Activated CD4-positive, alpha-beta T cell treated with anti-CD3 and anti-CD28 coated beads, Interleukin-2, amount 10 ng/mL, durations not matched to agents 24 days and 14 days (primary cell): Measurements from ENCODE around the gene CHRNA4. TPM values are rescaled to one million over a fixed set of nuclear protein-coding genes. Genes with fewer than 3 reads are reported as not detected.

Experiments
- DNase-seq: peaks from one replicate; pipeline ENCODE4 v3.0.0; 2022
- H3K27ac Mint-ChIP-seq: one replicate; pipeline ENCODE4 v1.8.0; 2022; ENCODE audit warnings: mild to moderate bottlenecking, mixed read lengths
- H3K27me3 Mint-ChIP-seq: one replicate; pipeline ENCODE4 v1.8.0; 2022; ENCODE audit warnings: mixed read lengths
- H3K36me3 Mint-ChIP-seq: one replicate; pipeline ENCODE4 v1.8.0; 2022; ENCODE audit warnings: low read depth, mild to moderate bottlenecking, mixed read lengths
- H3K4me1 Mint-ChIP-seq: one replicate; pipeline ENCODE4 v1.8.0; 2021; ENCODE audit warnings: mixed read lengths
- H3K4me3 Mint-ChIP-seq: one replicate; pipeline ENCODE4 v1.8.0; 2022; ENCODE audit warnings: mild to moderate bottlenecking, moderate library complexity, mixed read lengths
- H3K9me3 Mint-ChIP-seq: one replicate; pipeline ENCODE4 v1.8.0; 2021; ENCODE audit warnings: mixed read lengths
- intact Hi-C: fragments of 100-400 bp; cut with micrococcal nuclease; formaldehyde crosslinking; loops from one replicate; pipeline ENCODE4 v1.15.1; 2023
- total RNA-seq: library from RNA; stranded (reverse); gene quantifications from 2 replicates; pipeline ENCODE4 v1.2.3, GENCODE V29; 2022

CHRNA4 gene
- total RNA-seq, 1 donor from 2014 or later: not detected

GRCh38 chr20:63318391-63319163 is 42.6 kb downstream of the CHRNA4 start:
- Mint-ChIP-seq H3K4me3 (no peak overlapping the region), H3K9me3 (no peaks in the 10 kb centered on the region), H3K27ac (no peak overlapping the region), H3K27me3 (peaks cover 2% of the 10 kb centered on the region), H3K36me3 (no peaks in the 10 kb centered on the region), H3K4me1 (no peaks in the 10 kb centered on the region)
- DNase-seq: no peak
- intact Hi-C loops: no loop called here

DNA sequence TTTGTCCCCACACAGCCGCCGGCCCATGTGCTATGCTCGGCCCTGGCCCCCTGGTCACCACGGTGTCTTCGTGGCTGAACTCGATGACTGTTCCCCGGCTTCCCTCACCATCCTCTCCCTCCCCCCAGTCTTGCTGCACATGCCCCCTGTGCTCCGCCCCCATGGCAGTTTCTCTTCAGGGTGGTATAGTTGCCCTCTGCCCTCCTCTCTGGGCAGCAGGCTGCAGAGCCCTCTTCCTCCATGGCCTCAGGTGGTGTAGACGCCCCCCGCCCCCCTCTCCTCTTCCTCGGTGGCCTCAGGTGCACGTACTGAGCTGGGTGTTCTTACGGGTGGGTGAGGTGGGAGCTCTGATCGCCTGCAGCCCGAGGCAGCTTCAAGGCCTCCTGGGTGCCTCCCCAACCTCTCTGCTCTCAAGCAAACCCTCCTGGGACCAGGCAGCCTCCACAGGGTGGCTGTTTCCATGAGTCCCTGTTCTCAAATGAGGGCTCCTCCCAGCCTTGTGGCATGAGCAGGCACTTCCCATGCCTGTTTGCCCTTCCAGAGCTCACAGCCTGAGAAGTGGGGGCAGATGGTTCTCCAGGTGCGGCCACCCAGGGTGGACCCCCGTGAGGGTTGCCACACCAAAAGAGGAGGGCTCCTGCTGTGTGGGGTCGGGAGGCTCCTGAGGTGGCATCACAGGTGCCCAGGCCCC is 43.4 kb downstream of the CHRNA4 start:
- intact Hi-C loops: no loop called here

DNA sequence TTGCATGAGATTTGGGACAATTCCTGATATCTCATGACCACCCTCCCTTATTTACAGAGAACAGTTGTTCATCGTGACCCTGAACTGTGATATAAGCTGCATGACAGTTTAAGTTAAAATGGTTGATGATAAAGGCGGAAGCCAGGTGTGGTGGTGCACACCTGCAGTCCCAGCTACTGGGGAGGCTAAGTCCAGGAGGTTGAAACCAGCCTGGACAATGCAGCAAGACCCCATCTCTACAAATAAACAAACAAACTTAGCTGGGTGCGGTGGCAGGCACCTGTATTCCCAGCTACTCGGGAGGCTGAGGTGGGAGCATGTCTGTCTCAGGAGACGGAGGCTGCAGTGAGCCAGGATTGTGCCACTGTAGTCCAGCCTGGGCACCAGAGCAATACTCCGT is 44.1 kb downstream of the CHRNA4 start:
- H3K4me1 Mint-ChIP-seq: no peaks in the 10 kb centered on the region
- H3K27me3 Mint-ChIP-seq: no peaks in the 10 kb centered on the region
- H3K27ac Mint-ChIP-seq: no peak overlapping the region
- no peak for DNase-seq
- H3K9me3 Mint-ChIP-seq: no peaks in the 10 kb centered on the region
- no peak overlapping the region for H3K4me3 Mint-ChIP-seq
- intact Hi-C loops: no loop called here
- no peaks in the 10 kb centered on the region for H3K36me3 Mint-ChIP-seq

More for the DNA sequence above, 43.4 kb downstream of the CHRNA4 start:
- no peaks in the 10 kb centered on the region for H3K27me3 Mint-ChIP-seq
- H3K36me3 Mint-ChIP-seq: no peaks in the 10 kb centered on the region
- H3K4me3 Mint-ChIP-seq: no peak overlapping the region
- no peaks in the 10 kb centered on the region for H3K9me3 Mint-ChIP-seq
- no peak for DNase-seq
- no peak overlapping the region for H3K27ac Mint-ChIP-seq
- H3K4me1 Mint-ChIP-seq: no peaks in the 10 kb centered on the region

- no peak for DNase-seq
- intact Hi-C loops: no loop called here
- Mint-ChIP-seq H3K27ac (no peak overlapping the region), H3K9me3 (no peaks in the 10 kb centered on the region), H3K4me1 (no peaks in the 10 kb centered on the region), H3K36me3 (no peaks in the 10 kb centered on the region), H3K27me3 (no peaks in the 10 kb centered on the region), H3K4me3 (no peak overlapping the region)
These were observed 44.6 kb downstream of the CHRNA4 start for GRCh38 chr20:63316502-63316921.

GRCh38 chr20:63315731-63316491 is 45.2 kb downstream of the CHRNA4 start:
- Mint-ChIP-seq H3K9me3 (no peaks in the 10 kb centered on the region), H3K36me3 (no peaks in the 10 kb centered on the region), H3K27ac (no peak overlapping the region), H3K4me3 (no peak overlapping the region), H3K4me1 (no peaks in the 10 kb centered on the region), H3K27me3 (no peaks in the 10 kb centered on the region)
- intact Hi-C loops: no loop called here
- no peak for DNase-seq

GRCh38 chr20:63315240-63315689 is 45.9 kb downstream of the CHRNA4 start:
- Mint-ChIP-seq H3K27ac (no peak overlapping the region), H3K4me3 (no peak overlapping the region)
- no peak for DNase-seq

DNA sequence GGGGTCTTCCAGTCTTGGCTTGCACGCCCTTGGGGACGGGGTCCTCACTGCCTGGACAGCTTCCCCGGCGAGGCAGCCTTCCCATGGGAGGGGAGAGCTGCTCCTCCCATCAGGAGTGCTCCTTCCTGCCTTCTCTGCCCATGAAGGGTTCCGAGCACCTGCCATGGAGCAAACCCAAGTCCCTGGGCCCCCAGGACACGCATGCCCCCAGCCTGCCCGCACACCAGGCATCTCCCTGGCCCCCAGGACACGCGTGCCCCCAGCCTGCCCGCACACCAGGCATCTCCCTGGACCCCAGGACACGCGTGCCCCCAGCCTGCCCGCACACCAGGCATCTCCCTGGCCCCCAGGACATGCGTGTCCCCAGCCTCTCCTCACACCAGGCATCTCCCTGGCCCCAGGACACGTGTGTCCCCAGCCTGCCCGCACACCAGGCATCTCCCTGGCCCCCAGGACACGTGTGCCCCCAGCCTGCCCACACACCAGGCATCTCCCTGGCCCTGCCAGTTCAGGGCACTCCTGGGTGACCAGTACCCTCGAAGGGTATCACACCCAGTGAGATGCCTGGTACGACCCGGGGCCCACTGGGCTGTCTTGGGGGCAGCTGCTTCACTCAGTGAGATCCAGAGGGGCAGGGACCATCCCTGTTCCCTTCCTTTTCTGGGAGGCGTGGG is 46.4 kb downstream of the CHRNA4 start:
- Mint-ChIP-seq H3K36me3 (no peaks in the 10 kb centered on the region), H3K27me3 (no peaks in the 10 kb centered on the region), H3K27ac (no peak overlapping the region), H3K9me3 (no peaks in the 10 kb centered on the region), H3K4me1 (no peaks in the 10 kb centered on the region), H3K4me3 (no peak overlapping the region)
- DNase-seq: no peak
- intact Hi-C loops: no loop called here

More at GRCh38 chr20:63315240-63315689, 45.9 kb downstream of the CHRNA4 start:
- no peaks in the 10 kb centered on the region for H3K27me3 Mint-ChIP-seq
- intact Hi-C loops: no loop called here
- H3K4me1 Mint-ChIP-seq: no peaks in the 10 kb centered on the region
- H3K36me3 Mint-ChIP-seq: no peaks in the 10 kb centered on the region
- H3K9me3 Mint-ChIP-seq: no peaks in the 10 kb centered on the region

DNA sequence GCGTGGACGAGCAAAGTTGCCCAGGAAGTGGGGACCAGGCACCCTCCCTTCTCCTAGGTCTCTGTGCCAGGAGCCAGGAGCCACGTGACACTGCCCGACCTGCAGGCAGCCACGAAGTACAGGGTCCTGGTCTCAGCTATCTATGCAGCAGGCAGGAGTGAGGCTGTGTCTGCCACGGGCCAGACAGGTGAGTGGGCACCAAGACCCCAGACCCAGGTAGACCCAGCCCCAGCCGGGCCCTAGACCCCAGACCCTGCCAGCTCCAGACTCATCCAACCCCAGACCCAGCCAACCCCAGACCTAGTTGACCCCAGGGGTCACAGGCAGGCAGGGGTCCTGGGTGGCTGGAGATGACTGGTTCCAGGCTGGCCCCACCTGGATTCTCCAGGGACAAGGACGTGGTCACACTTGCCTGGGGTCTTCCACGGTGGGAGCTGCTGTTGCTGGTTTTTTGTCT is 47.1 kb downstream of the CHRNA4 start:
- no peaks in the 10 kb centered on the region for H3K27me3 Mint-ChIP-seq
- H3K27ac Mint-ChIP-seq: no peak overlapping the region
- no peak for DNase-seq
- no peaks in the 10 kb centered on the region for H3K9me3 Mint-ChIP-seq
- H3K4me1 Mint-ChIP-seq: no peaks in the 10 kb centered on the region
- no peaks in the 10 kb centered on the region for H3K36me3 Mint-ChIP-seq
- no peak overlapping the region for H3K4me3 Mint-ChIP-seq
- intact Hi-C loops: no loop called here

DNA sequence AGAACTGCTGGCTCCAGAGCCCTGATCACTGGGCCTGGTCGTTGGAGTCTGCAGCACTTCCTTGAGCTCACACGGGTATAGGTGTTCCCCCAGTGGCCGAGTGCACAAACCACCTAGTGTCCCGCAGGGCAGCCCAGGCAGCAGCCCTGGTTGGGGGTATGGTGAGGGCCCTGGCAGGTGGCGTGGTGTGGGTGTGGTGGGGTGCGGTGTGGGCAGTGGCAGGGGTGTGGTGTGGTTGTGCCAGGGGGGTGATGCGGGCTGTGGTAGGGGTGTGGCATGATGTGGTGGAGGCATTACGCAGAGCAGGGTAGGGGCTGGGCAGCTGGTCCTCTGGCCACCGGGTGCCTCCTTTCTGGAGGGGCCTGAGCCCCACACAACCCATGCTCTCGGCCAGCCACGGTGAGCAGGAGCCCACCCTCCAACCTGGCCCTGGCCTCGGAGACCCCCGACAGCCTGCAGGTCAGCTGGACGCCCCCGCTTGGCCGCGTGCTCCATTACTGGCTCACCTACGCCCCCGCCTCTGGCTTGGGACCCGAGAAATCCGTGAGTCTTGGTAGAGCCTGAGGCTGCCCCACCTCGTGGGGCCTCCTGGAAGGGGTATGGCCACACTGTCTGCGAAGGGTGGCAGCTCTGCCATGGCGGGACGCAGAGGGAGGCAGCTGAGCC is 47.7 kb downstream of the CHRNA4 start:
- no peaks in the 10 kb centered on the region for H3K27me3 Mint-ChIP-seq
- intact Hi-C loops: no loop called here
- H3K9me3 Mint-ChIP-seq: no peaks in the 10 kb centered on the region
- H3K4me3 Mint-ChIP-seq: no peak overlapping the region
- H3K27ac Mint-ChIP-seq: no peak overlapping the region
- DNase-seq: no peak
- H3K36me3 Mint-ChIP-seq: no peaks in the 10 kb centered on the region
- no peaks in the 10 kb centered on the region for H3K4me1 Mint-ChIP-seq

DNA sequence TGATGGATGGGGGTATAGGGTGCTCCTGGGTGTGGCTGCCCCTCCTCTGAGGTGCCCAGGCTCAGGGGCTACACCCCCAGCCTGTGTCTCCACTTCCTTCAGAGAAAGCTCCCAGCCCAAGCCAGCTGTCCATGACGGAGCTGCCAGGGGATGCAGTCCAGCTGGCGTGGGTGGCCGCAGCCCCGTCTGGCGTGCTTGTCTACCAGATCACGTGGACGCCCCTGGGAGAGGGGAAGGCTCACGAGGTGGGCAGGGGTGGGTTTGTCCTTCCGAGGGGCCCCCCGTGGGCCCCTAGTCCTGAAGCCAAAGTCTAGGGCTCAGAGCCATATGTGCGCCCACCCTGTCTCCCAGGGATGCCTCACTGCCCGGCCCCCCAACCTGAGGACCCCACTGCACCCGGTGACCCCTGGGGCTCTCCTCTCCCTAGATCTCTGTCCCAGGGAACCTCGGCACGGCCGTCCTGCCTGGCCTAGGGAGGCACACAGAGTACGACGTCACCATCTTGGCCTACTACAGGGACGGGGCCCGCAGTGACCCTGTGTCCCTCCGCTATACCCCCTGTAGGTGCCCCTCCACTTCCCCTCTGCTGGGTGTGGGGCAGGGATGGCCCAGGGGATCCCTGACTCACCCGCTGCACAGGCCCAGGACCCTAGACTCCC is 48.3 kb downstream of the CHRNA4 start:
- H3K27ac Mint-ChIP-seq: no peak overlapping the region
- no peak overlapping the region for H3K4me3 Mint-ChIP-seq
- no peaks in the 10 kb centered on the region for H3K27me3 Mint-ChIP-seq
- no peak for DNase-seq
- H3K9me3 Mint-ChIP-seq: no peaks in the 10 kb centered on the region
- no peaks in the 10 kb centered on the region for H3K4me1 Mint-ChIP-seq
- intact Hi-C loops: no loop called here
- no peaks in the 10 kb centered on the region for H3K36me3 Mint-ChIP-seq

GRCh38 chr20:63312273-63312672 is 48.9 kb downstream of the CHRNA4 start:
- Mint-ChIP-seq H3K27me3 (no peaks in the 10 kb centered on the region), H3K4me1 (no peaks in the 10 kb centered on the region), H3K27ac (no peak overlapping the region), H3K4me3 (no peak overlapping the region), H3K9me3 (no peaks in the 10 kb centered on the region), H3K36me3 (no peaks in the 10 kb centered on the region)
- no peak for DNase-seq
- intact Hi-C loops: no loop called here

- H3K27me3 Mint-ChIP-seq: no peaks in the 10 kb centered on the region
These were observed 49.3 kb downstream of the CHRNA4 start for GRCh38 chr20:63311833-63312243.

More at GRCh38 chr20:63311833-63312243, 49.3 kb downstream of the CHRNA4 start:
- H3K4me1 Mint-ChIP-seq: no peaks in the 10 kb centered on the region
- H3K36me3 Mint-ChIP-seq: no peaks in the 10 kb centered on the region
- H3K4me3 Mint-ChIP-seq: no peak overlapping the region
- H3K27ac Mint-ChIP-seq: no peak overlapping the region
- intact Hi-C loops: no loop called here
- no peaks in the 10 kb centered on the region for H3K9me3 Mint-ChIP-seq
- no peak for DNase-seq
